Lower lobe of right lung (tissue), 2 donors: Measurements from ENCODE around the gene PIGBOS1. TPM values are rescaled to one million over a fixed set of nuclear protein-coding genes. Genes with fewer than 3 reads are reported as not detected.
A peak's percentile ranks its signal among the peaks of the same experiment; 100 is the strongest.
"Not testable (repeated sequence)": the region's sequence is repeated elsewhere in the genome, so short reads cannot be mapped to it uniquely, and the experiment has no call there.

Experiments
- ATAC-seq, 2 donors: fragments of 200-7000 bp; cut with Tn5 transposase; one replicate each; pipeline ENCODE4 v1.9.1; 2020 to 2022; ENCODE audit warnings: mild to moderate bottlenecking in 2 of 2, moderate library complexity in 2 of 2
- DNase-seq: peaks from one replicate; pipeline ENCODE4 v3.0.0-alpha.2; 2020
- H3K27ac ChIP-seq: fragments of 200-600 bp; one replicate; pipeline ENCODE4 v1.8.0; 2022
- H3K27me3 ChIP-seq: fragments of 200-600 bp; one replicate; pipeline ENCODE4 v1.8.0; 2022; ENCODE audit warnings: low read depth
- H3K36me3 ChIP-seq: fragments of 200-600 bp; one replicate; pipeline ENCODE4 v1.8.0; 2022; ENCODE audit warnings: mild to moderate bottlenecking
- H3K4me1 ChIP-seq: fragments of 200-600 bp; one replicate; pipeline ENCODE4 v1.8.0; 2022
- H3K4me3 ChIP-seq: fragments of 200-600 bp; one replicate; pipeline ENCODE4 v1.8.0; 2022; ENCODE audit warnings: mild to moderate bottlenecking
- H3K9me3 ChIP-seq: fragments of 200-600 bp; one replicate; pipeline ENCODE4 v1.8.0; 2022
- CTCF ChIP-seq: fragments of 200-600 bp; IDR thresholded peaks from one replicate; pipeline ENCODE4 v1.8.0; 2022; ENCODE audit warnings: antibody characterized with exemption, mild to moderate bottlenecking
- intact Hi-C: fragments of 100-400 bp; cut with DNase I; formaldehyde crosslinking; loops from one replicate; pipeline ENCODE4 v1.11.0; 2022
- total RNA-seq: library from RNA; stranded (reverse); fragmentation: NEBNext Ultra II Directional; extraction: Animal tissue kit (Norgen Biotek cat#: 25700); gene quantifications from one replicate; pipeline ENCODE4 v1.2.1, GENCODE V29; 2021
- donor health status: DM: no; HTN: yes; CAD: no; lungs with severe emphysema.

The PIGBOS1 gene
- total RNA-seq, 1 donor from 2014 or later: 13.8 TPM

GRCh38 chr15:55297315-55297714, 21.6 kb downstream of the PIGBOS1 start:
- no peak overlapping the region for H3K27ac ChIP-seq
- no peak for TF ChIP-seq CTCF
- intact Hi-C loops: no loop called here
- no peaks in the 10 kb centered on the region for H3K27me3 ChIP-seq
- no peak overlapping the region for H3K4me3 ChIP-seq
- DNase-seq (no peak), ATAC-seq (no peak)
- no peaks in the 10 kb centered on the region for H3K36me3 ChIP-seq
- no peaks in the 10 kb centered on the region for H3K4me1 ChIP-seq
- no peaks in the 10 kb centered on the region for H3K9me3 ChIP-seq

DNA sequence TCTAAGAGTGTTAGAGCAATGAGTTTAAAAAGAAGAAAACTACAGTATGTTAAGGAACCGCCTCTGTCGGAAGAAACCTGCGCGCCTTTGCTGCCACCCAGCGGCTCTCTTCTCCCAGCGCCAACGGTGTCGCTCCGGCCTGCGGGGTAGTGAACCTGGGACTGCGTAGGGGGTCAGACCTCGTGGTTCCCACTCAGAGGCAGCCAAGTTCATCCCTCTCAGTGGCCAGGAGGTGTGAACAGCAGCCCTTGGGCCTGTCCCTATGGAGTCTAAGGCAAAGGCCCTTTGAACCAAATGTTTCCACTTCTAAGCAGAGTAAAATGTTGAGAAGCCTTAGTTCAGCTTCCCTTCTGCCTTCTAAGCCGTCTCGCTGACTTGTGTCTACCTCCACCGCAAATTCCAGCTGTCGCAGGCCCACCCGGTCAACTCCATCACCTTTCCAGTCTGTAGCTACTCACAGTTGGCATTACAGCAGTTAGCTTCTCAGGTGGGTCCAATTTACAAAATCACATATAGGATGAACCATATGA, 28.3 kb downstream of the PIGBOS1 start:
- Histone ChIP-seq H3K36me3 (no peaks in the 10 kb centered on the region), H3K27me3 (no peaks in the 10 kb centered on the region), H3K9me3 (no peaks in the 10 kb centered on the region), H3K4me3 (peak overlapping the region; percentile 80), H3K27ac (peak overlapping the region; percentile 96), H3K4me1 (peaks cover 27% of the 10 kb centered on the region)
- ATAC-seq: peak; percentile 89 to 92
- intact Hi-C loops: loop anchor here (5.0 kb wide), 1 partner anchor 73 kb away; no protein-coding TSS in a partner anchor
- DNase-seq: peak; percentile 92
- TF ChIP-seq CTCF: peak; percentile 97

DNA sequence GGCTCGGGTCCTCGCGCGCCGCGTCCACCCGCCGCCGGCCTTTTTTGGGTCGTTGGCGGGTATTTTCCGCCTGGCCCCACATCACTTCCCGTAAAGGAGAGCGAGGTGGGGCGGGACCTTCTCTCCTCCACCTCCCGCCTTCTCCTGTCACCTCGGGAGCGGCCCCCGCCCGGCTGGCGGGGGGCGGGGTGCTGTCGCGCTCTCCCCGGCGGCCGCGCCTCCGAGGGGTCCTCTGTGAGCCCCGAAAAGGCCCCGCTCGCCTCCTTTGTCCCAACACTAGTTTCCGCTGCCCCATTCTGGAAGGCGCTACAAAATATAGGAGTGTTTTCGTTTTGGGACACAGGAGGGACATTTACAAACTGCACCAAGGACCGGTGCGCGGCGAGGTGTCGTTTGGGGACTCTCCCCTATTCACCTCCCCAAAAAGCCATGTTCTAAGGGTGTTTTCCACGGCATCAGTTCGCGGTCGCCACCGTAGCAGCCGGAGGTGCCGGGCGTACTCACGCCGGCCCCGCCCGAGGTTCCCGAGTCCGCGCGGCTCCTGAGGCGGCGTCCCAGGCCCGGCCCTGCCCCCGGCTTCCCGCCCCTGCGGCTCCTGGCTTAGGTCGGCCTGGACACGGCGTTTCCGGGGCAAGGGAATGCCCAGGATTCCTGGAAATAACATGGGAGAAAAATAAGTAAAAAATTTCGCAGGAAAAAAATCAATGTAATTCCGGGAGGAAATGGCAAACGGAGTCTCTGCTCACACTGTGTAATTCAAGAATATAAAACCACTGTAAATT, 29.0 kb downstream of the PIGBOS1 start, which contains the start of gene RAB27A:
TSS of gene RAB27A (minus strand) at position 68 of the 782 bp plus-strand sequence. CDS start 54,879 bp downstream, outside the sequence.
- H3K9me3 ChIP-seq: no peaks in the 10 kb centered on the region
- H3K36me3 ChIP-seq: no peaks in the 10 kb centered on the region
- TF ChIP-seq CTCF: no peak
- intact Hi-C loops: loop anchor here (5.0 kb wide), 1 partner anchor 73 kb away; no protein-coding TSS in a partner anchor
- peaks cover 34% of the 10 kb centered on the region for H3K4me1 ChIP-seq
- peak within 1 kb of the TSS; percentile 80 for H3K4me3 ChIP-seq
- H3K27ac ChIP-seq: peak within 1 kb of the TSS; percentile 96
- H3K27me3 ChIP-seq: no peaks in the 10 kb centered on the region
- DNase-seq: peak; percentile 87
- ATAC-seq: peak; percentile 93 to 95

GRCh38 chr15:55289011-55289745, 29.7 kb downstream of the PIGBOS1 start:
- TF ChIP-seq CTCF: no peak
- Histone ChIP-seq H3K36me3 (no peaks in the 10 kb centered on the region), H3K27me3 (no peaks in the 10 kb centered on the region), H3K4me1 (peaks cover 42% of the 10 kb centered on the region), H3K27ac (peak overlapping the region; percentile 96), H3K9me3 (no peaks in the 10 kb centered on the region), H3K4me3 (peak overlapping the region; percentile 80)
- intact Hi-C loops: no loop called here
- DNase-seq (peak; percentile 58), ATAC-seq (peak; percentile 61 to 70)

- ATAC-seq (no peak), DNase-seq (no peak)
- Histone ChIP-seq H3K4me1 (peaks cover 52% of the 10 kb centered on the region), H3K4me3 (peak overlapping the region; percentile 80), H3K27ac (peak overlapping the region; percentile 96), H3K9me3 (no peaks in the 10 kb centered on the region), H3K27me3 (no peaks in the 10 kb centered on the region), H3K36me3 (no peaks in the 10 kb centered on the region)
- TF ChIP-seq CTCF: no peak
- intact Hi-C loops: no loop called here
Observed at GRCh38 chr15:55288006-55288717, 30.8 kb downstream of the PIGBOS1 start.

- intact Hi-C loops, H3K9me3 ChIP-seq, H3K27me3 ChIP-seq, H3K27ac ChIP-seq, H3K4me3 ChIP-seq, DNase-seq, ATAC-seq, H3K36me3 ChIP-seq: not testable (repeated sequence)
- H3K4me1 ChIP-seq: peaks cover 67% of the 10 kb centered on the region
Observed at GRCh38 chr15:55286442-55287189, 32.3 kb downstream of the PIGBOS1 start.
